Endodermal cell (in vitro differentiated cells): ENCODE data around the gene EIPR1. TPM values are rescaled to one million over a fixed set of nuclear protein-coding genes. Genes with fewer than 3 reads are reported as not detected.
A peak's percentile ranks its signal among the peaks of the same experiment; 100 is the strongest.
"Not testable (repeated sequence)": the region's sequence is repeated elsewhere in the genome, so short reads cannot be mapped to it uniquely, and the experiment has no call there.

ENCODE experiments used
- DNase-seq: peaks from one replicate; pipeline ENCODE4 v3.0.0-alpha.2; 2017
- H3K27ac ChIP-seq: 2 replicates; pipeline ENCODE4 v1.5.1; 2013; ENCODE audit warnings: mild to moderate bottlenecking, low read depth, low read length, moderate library complexity
- H3K27me3 ChIP-seq: 2 replicates; pipeline ENCODE4 v1.6.1; 2013; ENCODE audit warnings: mild to moderate bottlenecking, low read length, moderate library complexity; ENCODE audit not compliant: insufficient read depth, control insufficient read depth, poor library complexity, severe bottlenecking
- H3K36me3 ChIP-seq: 2 replicates; pipeline ENCODE4 v1.7.0; 2013; ENCODE audit warnings: mild to moderate bottlenecking, low read length, moderate library complexity; ENCODE audit not compliant: control insufficient read depth, insufficient read depth
- H3K4me1 ChIP-seq: one replicate; pipeline ENCODE4 v1.7.0; 2013; ENCODE audit warnings: low read length; ENCODE audit not compliant: control insufficient read depth, insufficient read depth
- H3K4me3 ChIP-seq: 2 replicates; pipeline ENCODE4 v1.5.1; 2013; ENCODE audit warnings: mild to moderate bottlenecking, low read length, moderate library complexity
- H3K9ac ChIP-seq: 2 replicates; pipeline ENCODE4 v1.6.1; 2013; ENCODE audit warnings: mild to moderate bottlenecking, low read length, moderate library complexity; ENCODE audit not compliant: poor library complexity, severe bottlenecking; ENCODE audit errors: extremely low read depth
- H3K9me3 ChIP-seq: 2 replicates; pipeline ENCODE4 v1.6.1; 2013; ENCODE audit warnings: mild to moderate bottlenecking, low read length, moderate library complexity; ENCODE audit not compliant: control insufficient read depth
- H3K27ac Mint-ChIP-seq: 2 replicates; pipeline ENCODE4 v1.8.0; 2020; ENCODE audit warnings: mixed read lengths
- H3K27me3 Mint-ChIP-seq: 2 replicates; pipeline ENCODE4 v1.8.0; 2021; ENCODE audit warnings: mild to moderate bottlenecking, mixed read lengths; ENCODE audit not compliant: insufficient read depth
- H3K36me3 Mint-ChIP-seq: 2 replicates; pipeline ENCODE4 v1.8.0; 2020; ENCODE audit warnings: low read depth, mixed read lengths
- H3K4me1 Mint-ChIP-seq: 2 replicates; pipeline ENCODE4 v1.8.0; 2020; ENCODE audit warnings: mixed read lengths
- H3K4me3 Mint-ChIP-seq: 2 replicates; pipeline ENCODE4 v1.8.0; 2020; ENCODE audit warnings: mild to moderate bottlenecking, moderate library complexity, mixed read lengths
- H3K9me3 Mint-ChIP-seq: 2 replicates; pipeline ENCODE4 v1.8.0; 2020; ENCODE audit warnings: mild to moderate bottlenecking, mixed read lengths
- WGBS, 2 experiments: methylation state at CpG; one replicate each; pipeline versions ENCODE4 v1.1.5 to v1.1.7; 2013; ENCODE audit warnings: missing lambda C conversion rate in 2 of 2, mixed read lengths in 1 of 2; ENCODE audit not compliant: insufficient coverage in 1 of 2, insufficient read length in 1 of 2; 5-methylcytosine and 5-hydroxymethylcytosine counted together
- total RNA-seq, 2 donors: library from RNA; stranded (reverse); fragmentation: NEBNext Ultra II Directional in 1 of 2; extraction: Animal tissue kit (Norgen Biotek cat#: 25700) in 1 of 2; gene quantifications; 2 replicates in 1 of 2; 3 replicates in 1 of 2; pipeline ENCODE4 v1.2.1, GENCODE V29; 2021
- TF ChIP-seq, protein P1 (sequence below): fragments of 200-600 bp; sonication (generic); conservative IDR thresholded peaks from 2 replicates; pipeline ENCODE4 v1.5.0; 2021; ENCODE audit warnings: antibody characterized with exemption, mild to moderate bottlenecking

EIPR1 gene
- total RNA-seq, 2 donors from 2014 or later, result 30.1 to 36.8 TPM

DNA sequence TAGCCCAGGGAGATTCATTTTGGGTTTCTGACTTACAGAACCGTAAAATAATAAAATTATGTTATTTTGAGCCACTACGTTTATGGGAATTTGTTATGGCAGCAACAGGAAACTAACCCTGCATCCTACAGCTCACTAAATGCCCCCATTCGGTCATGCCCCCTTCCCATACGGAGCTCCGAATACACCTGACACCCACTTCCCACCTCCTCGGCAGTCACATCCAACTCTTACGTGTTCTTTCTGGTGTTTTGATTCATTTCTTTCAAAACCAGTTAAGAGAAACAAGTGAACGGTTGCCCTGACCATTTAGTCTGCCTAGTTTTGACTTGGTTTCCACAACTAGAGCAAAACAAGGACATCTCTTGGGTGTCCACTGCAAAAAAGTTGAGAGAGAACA lies 19.7 kb downstream of the EIPR1 start:
- Histone ChIP-seq H3K27ac (no peak overlapping the region), H3K36me3 (peaks cover 15% of the 10 kb centered on the region), H3K27me3 (no peaks in the 10 kb centered on the region), H3K9ac (no peak overlapping the region), H3K4me3 (no peak overlapping the region), H3K4me1 (no peaks in the 10 kb centered on the region), H3K9me3 (no peaks in the 10 kb centered on the region)
- 92 to 95% methylated on average over 7 to 8 of the region's 8 CpGs for WGBS, 2 experiments
- Mint-ChIP-seq H3K4me3 (no peak overlapping the region), H3K9me3 (no peaks in the 10 kb centered on the region), H3K4me1 (peaks cover 11% of the 10 kb centered on the region), H3K27ac (no peak overlapping the region), H3K27me3 (no peaks in the 10 kb centered on the region), H3K36me3 (peaks cover 13% of the 10 kb centered on the region)
- TF ChIP-seq, protein P1, sequence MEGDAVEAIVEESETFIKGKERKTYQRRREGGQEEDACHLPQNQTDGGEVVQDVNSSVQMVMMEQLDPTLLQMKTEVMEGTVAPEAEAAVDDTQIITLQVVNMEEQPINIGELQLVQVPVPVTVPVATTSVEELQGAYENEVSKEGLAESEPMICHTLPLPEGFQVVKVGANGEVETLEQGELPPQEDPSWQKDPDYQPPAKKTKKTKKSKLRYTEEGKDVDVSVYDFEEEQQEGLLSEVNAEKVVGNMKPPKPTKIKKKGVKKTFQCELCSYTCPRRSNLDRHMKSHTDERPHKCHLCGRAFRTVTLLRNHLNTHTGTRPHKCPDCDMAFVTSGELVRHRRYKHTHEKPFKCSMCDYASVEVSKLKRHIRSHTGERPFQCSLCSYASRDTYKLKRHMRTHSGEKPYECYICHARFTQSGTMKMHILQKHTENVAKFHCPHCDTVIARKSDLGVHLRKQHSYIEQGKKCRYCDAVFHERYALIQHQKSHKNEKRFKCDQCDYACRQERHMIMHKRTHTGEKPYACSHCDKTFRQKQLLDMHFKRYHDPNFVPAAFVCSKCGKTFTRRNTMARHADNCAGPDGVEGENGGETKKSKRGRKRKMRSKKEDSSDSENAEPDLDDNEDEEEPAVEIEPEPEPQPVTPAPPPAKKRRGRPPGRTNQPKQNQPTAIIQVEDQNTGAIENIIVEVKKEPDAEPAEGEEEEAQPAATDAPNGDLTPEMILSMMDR, result no peak
- no peak for DNase-seq

DNA sequence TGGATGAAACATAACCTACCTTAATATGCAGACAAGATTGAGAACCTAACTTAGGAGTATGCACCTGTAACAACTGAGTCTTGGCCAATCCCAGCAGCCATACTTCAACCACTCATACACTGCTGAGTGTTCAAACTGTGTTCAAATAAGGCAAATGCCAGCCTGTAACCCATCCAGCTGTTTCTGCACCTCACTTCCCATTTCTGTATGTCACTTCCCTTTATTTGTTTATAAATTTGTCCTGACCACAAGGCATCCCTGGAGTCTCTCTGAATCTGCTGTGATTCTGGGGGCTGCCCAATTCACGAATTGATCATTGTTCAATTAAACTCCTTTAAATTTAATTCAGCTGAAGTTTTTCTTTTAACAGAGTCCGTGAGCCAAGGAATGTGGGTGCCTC lies 20.2 kb downstream of the EIPR1 start:
- H3K27ac ChIP-seq, result not testable (repeated sequence)

DNA sequence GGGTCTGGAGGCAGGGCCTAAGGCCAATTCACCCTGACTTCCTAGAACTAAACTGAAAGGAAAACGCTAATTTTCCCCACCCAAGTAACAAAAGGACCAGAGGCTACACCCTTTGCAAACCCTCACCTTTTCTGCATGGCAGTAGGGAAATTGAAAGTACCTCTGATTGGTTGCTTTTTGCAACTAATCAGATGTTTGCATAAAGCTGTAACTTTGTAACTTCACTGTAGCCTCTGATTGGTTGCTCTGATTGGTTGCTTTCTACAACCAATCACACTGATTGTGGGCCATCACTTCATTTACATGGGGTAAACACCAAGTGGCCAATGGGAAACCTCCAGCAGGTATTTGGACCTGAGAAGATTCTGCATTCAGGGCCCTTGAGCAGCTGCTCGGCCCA lies 20.8 kb downstream of the EIPR1 start:
- no peak for DNase-seq
- H3K9me3 Mint-ChIP-seq, result no peaks in the 10 kb centered on the region
- no peaks in the 10 kb centered on the region for H3K27me3 Mint-ChIP-seq
- H3K4me3 Mint-ChIP-seq, result no peak overlapping the region
- H3K4me3 ChIP-seq, result no peak overlapping the region
- peak overlapping the region; percentile 6 for H3K27ac Mint-ChIP-seq
- H3K4me1 Mint-ChIP-seq, result peaks cover 11% of the 10 kb centered on the region
- H3K9ac ChIP-seq, result no peak overlapping the region
- peaks cover 7% of the 10 kb centered on the region for H3K9me3 ChIP-seq
- H3K27me3 ChIP-seq, result no peaks in the 10 kb centered on the region
- H3K36me3 Mint-ChIP-seq, result peaks cover 21% of the 10 kb centered on the region
- WGBS, 2 experiments, result 79% methylated on average over 2 of the region's 2 CpGs; no CpG with 5 or more reads in 1 of the 2 experiments
- TF ChIP-seq, protein P1, result no peak
- peaks cover 16% of the 10 kb centered on the region for H3K36me3 ChIP-seq
- H3K4me1 ChIP-seq, result no peaks in the 10 kb centered on the region
- H3K27ac ChIP-seq, result no peak overlapping the region

More for the DNA sequence above, 20.2 kb downstream of the EIPR1 start:
- not testable (repeated sequence) for H3K4me3 Mint-ChIP-seq, H3K9me3 Mint-ChIP-seq, H3K27ac Mint-ChIP-seq, H3K9me3 ChIP-seq, H3K27me3 Mint-ChIP-seq, H3K4me1 ChIP-seq, H3K27me3 ChIP-seq, H3K9ac ChIP-seq, H3K4me3 ChIP-seq, DNase-seq
- Mint-ChIP-seq H3K4me1 (peaks cover 11% of the 10 kb centered on the region), H3K36me3 (peaks cover 18% of the 10 kb centered on the region)
- 85 to 100% methylated on average over 2 of the region's 2 CpGs for WGBS, 2 experiments
- H3K36me3 ChIP-seq, result peaks cover 16% of the 10 kb centered on the region

DNA sequence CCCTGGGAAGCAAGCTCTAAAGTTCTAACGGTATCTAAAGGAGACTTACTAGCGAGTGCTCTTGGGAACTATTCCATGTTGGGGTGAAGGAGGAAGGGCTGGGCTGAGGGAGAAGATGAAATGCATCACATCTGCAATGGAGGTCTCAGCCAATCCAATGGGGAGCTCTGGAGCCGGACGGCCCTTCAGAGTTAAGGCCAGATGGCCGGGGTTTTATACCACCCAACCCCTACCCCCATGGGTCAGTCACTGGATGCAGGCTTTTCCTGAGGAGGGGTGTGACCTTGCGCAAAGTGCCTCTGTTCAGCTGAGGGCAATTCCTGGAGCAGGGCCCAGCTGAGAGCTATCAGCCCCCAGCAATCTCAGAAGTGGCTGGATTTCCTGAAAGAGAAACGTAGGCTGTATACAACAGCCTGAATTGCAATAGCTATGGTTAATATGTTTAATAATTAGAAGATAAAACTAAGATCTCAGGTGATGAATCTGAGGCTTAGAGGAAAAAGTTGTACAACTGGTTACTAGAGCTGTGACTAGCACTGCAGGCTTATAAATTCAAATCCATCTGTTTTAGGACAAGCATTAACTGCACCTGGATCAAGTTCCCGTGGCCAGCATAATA lies 21.6 kb downstream of the EIPR1 start:
- Histone ChIP-seq H3K27ac (no peak overlapping the region), H3K4me3 (no peak overlapping the region), H3K36me3 (peaks cover 21% of the 10 kb centered on the region), H3K9ac (no peak overlapping the region), H3K4me1 (no peaks in the 10 kb centered on the region), H3K9me3 (peaks cover 7% of the 10 kb centered on the region), H3K27me3 (no peaks in the 10 kb centered on the region)
- no peak for DNase-seq
- 93 to 97% methylated on average over 5 to 8 of the region's 8 CpGs for WGBS, 2 experiments
- TF ChIP-seq, protein P1, result no peak
- Mint-ChIP-seq H3K4me1 (peaks cover 7% of the 10 kb centered on the region), H3K9me3 (no peaks in the 10 kb centered on the region), H3K36me3 (peaks cover 25% of the 10 kb centered on the region), H3K4me3 (no peak overlapping the region), H3K27ac (peak overlapping the region; percentile 6), H3K27me3 (no peaks in the 10 kb centered on the region)
